Activated CD4-positive, CD25-positive, alpha-beta regulatory T cell treated with anti-CD3 and anti-CD28 coated beads, Interleukin-2, amount 50 U/mL, for 16 hours (primary cell): Measurements from ENCODE around the gene BTBD16.

Source experiments
- DNase-seq: peaks from one replicate; pipeline ENCODE4 v3.0.0-alpha.2; 2020; ENCODE audit warnings: low read depth, low spot score

BTBD16 gene

GRCh38 chr10:122273966-122274545, 3.0 kb downstream of the BTBD16 start:
- DNase-seq = no peak

GRCh38 chr10:122276611-122277208, 5.6 kb downstream of the BTBD16 start:
- no peak for DNase-seq

- DNase-seq = no peak
Observed at GRCh38 chr10:122277526-122278136, 6.5 kb downstream of the BTBD16 start.

- no peak for DNase-seq
Observed at GRCh38 chr10:122279725-122280141, 8.6 kb downstream of the BTBD16 start.

GRCh38 chr10:122280156-122280555, 9.1 kb downstream of the BTBD16 start:
- DNase-seq = no peak

GRCh38 chr10:122281018-122281626, 10.0 kb downstream of the BTBD16 start:
- no peak for DNase-seq

GRCh38 chr10:122281751-122282150, 10.7 kb downstream of the BTBD16 start:
- DNase-seq = no peak

GRCh38 chr10:122282253-122282671, 11.2 kb downstream of the BTBD16 start:
- no peak for DNase-seq

GRCh38 chr10:122282909-122283308, 11.8 kb downstream of the BTBD16 start:
- DNase-seq = no peak

GRCh38 chr10:122285506-122286444, 14.7 kb downstream of the BTBD16 start:
- no peak for DNase-seq

GRCh38 chr10:122286867-122287266, 15.8 kb downstream of the BTBD16 start:
- DNase-seq = no peak

- no peak for DNase-seq
Observed at GRCh38 chr10:122287570-122287969, 16.5 kb downstream of the BTBD16 start.

GRCh38 chr10:122288262-122288661, 17.2 kb downstream of the BTBD16 start:
- DNase-seq = no peak

- DNase-seq = no peak
Observed at GRCh38 chr10:122288917-122289316, 17.8 kb downstream of the BTBD16 start.

- DNase-seq = no peak
Observed at GRCh38 chr10:122290334-122290733, 19.2 kb downstream of the BTBD16 start.

GRCh38 chr10:122290833-122291532, 19.9 kb downstream of the BTBD16 start:
- DNase-seq = no peak

GRCh38 chr10:122291739-122292138, 20.6 kb downstream of the BTBD16 start:
- DNase-seq = no peak

- no peak for DNase-seq
Observed at GRCh38 chr10:122292376-122292775, 21.3 kb downstream of the BTBD16 start.

GRCh38 chr10:122293156-122293960, 22.3 kb downstream of the BTBD16 start:
- no peak for DNase-seq

GRCh38 chr10:122293961-122294380, 22.9 kb downstream of the BTBD16 start:
- no peak for DNase-seq
